Cardiac fibroblast (primary cell): ENCODE data around the gene TENM4.

Experiments
- DNase-seq, 2 donors: peaks; one replicate each; pipeline versions ENCODE4 v3.0.0 to v3.0.0-alpha.2; 2010; ENCODE audit warnings: low read depth in 2 of 2
- H3K4me3 ChIP-seq, 2 donors: replicated peaks in 1 of 2; 1 replicate in 1 of 2; 2 replicates in 1 of 2; pipeline ENCODE4 v1.5.1; 2011; ENCODE audit warnings: low read depth in 2 of 2, low read length in 2 of 2, mild to moderate bottlenecking in 2 of 2, moderate library complexity in 1 of 2
- CTCF ChIP-seq: IDR thresholded peaks from one replicate; pipeline ENCODE4 v1.5.1; 2011; ENCODE audit warnings: low read depth, mild to moderate bottlenecking, low read length, inconsistent platforms

Gene TENM4

GRCh38 chr11:79039122-79039521 is 401.7 kb downstream of the TENM4 start:
- TF ChIP-seq CTCF, result no peak
- DNase-seq, result peak in 1 of 2 donors; percentile 6
- no peak overlapping the region for H3K4me3 ChIP-seq

- TF ChIP-seq CTCF, result no peak
- DNase-seq, result no peak
- H3K4me3 ChIP-seq, result no peak overlapping the region
Observed at GRCh38 chr11:79035881-79036280, 404.9 kb downstream of the TENM4 start.

GRCh38 chr11:79033833-79034232 is 407.0 kb downstream of the TENM4 start:
- H3K4me3 ChIP-seq, result no peak overlapping the region
- no peak for TF ChIP-seq CTCF
- DNase-seq, result no peak

GRCh38 chr11:79030448-79030847 is 410.4 kb downstream of the TENM4 start:
- DNase-seq, result no peak
- no peak overlapping the region for H3K4me3 ChIP-seq
- no peak for TF ChIP-seq CTCF

- H3K4me3 ChIP-seq, result no peak overlapping the region
- no peak for TF ChIP-seq CTCF
Observed at GRCh38 chr11:79028225-79028624, 412.6 kb downstream of the TENM4 start.

GRCh38 chr11:79026803-79027445 is 413.9 kb downstream of the TENM4 start:
- peak; percentile 8 to 9 for DNase-seq
- no peak overlapping the region for H3K4me3 ChIP-seq
- no peak for TF ChIP-seq CTCF

More at GRCh38 chr11:79028225-79028624, 412.6 kb downstream of the TENM4 start:
- no peak for DNase-seq

GRCh38 chr11:79025622-79026021 is 415.2 kb downstream of the TENM4 start:
- no peak overlapping the region for H3K4me3 ChIP-seq
- no peak for TF ChIP-seq CTCF
- peak in 1 of 2 donors; percentile 6 for DNase-seq
